Measurements from ENCODE around the gene EFL1.

DNA sequence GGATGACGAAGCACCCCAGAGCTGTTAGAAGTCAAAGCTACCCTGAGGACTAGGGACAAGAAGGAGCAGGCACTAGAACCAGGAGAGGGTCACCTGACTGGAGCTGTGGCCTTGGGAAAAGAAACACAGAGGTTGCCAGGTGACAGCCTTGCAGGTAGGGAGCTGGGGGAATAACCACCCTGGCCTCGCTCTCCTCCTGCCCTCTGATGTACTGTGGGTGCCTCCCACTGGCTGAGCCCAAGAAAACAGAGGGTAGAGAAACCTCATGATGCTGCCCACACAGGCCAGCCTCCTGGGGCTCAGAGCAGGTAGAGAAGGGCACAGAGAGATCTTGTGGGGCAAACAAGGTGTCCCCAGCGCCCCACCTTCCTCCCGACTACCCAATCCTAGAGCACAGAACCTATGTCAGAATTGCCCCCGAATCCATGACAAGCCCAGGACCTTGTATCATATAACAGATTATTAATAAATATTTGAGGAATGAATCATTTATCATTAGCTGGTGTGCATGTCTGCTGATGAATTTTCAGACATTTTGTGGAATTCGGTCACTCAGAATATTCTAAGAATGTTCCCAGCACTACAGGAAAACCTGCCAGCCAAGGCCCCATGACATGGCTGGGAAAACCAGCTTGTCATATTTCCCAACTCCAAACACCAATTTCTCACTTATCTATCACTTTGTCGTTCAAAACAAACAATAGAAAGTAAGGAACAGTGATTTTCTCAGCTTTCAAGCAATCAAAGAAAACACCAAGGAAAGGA is 156.9 kb downstream of the EFL1 start:
- TF ChIP-seq, protein P1, sequence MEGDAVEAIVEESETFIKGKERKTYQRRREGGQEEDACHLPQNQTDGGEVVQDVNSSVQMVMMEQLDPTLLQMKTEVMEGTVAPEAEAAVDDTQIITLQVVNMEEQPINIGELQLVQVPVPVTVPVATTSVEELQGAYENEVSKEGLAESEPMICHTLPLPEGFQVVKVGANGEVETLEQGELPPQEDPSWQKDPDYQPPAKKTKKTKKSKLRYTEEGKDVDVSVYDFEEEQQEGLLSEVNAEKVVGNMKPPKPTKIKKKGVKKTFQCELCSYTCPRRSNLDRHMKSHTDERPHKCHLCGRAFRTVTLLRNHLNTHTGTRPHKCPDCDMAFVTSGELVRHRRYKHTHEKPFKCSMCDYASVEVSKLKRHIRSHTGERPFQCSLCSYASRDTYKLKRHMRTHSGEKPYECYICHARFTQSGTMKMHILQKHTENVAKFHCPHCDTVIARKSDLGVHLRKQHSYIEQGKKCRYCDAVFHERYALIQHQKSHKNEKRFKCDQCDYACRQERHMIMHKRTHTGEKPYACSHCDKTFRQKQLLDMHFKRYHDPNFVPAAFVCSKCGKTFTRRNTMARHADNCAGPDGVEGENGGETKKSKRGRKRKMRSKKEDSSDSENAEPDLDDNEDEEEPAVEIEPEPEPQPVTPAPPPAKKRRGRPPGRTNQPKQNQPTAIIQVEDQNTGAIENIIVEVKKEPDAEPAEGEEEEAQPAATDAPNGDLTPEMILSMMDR (IDR thresholded peaks at IDR 0.05), result no peak
- no peak for TF ChIP-seq POLR2A (IDR thresholded peaks at IDR 0.05)

Measured in right lobe of liver (tissue), 4 donors.